ENCODE results near the gene UBE2O.

DNA sequence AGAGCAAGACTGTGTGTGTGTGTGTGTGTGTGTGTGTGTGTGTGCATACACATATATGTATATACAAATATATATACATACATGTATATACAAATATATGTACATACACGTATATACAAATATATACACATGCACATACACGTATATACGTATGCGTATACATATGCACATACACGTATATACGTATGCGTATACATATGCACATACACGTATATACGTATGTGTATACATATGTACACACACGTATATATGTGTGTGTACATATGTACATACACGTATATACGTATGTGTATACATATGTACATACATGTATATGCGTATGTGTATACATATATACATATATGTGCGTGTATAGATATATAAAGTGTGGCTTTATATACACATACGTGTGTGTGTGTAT lies 37.2 kb downstream of the UBE2O start:
- TF ChIP-seq, protein P1, sequence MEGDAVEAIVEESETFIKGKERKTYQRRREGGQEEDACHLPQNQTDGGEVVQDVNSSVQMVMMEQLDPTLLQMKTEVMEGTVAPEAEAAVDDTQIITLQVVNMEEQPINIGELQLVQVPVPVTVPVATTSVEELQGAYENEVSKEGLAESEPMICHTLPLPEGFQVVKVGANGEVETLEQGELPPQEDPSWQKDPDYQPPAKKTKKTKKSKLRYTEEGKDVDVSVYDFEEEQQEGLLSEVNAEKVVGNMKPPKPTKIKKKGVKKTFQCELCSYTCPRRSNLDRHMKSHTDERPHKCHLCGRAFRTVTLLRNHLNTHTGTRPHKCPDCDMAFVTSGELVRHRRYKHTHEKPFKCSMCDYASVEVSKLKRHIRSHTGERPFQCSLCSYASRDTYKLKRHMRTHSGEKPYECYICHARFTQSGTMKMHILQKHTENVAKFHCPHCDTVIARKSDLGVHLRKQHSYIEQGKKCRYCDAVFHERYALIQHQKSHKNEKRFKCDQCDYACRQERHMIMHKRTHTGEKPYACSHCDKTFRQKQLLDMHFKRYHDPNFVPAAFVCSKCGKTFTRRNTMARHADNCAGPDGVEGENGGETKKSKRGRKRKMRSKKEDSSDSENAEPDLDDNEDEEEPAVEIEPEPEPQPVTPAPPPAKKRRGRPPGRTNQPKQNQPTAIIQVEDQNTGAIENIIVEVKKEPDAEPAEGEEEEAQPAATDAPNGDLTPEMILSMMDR (IDR thresholded peaks at IDR 0.05 in 4 of 5, conservative IDR thresholded peaks at IDR 0.05 in 1 of 5): no peak
- no peak for TF ChIP-seq POLR2A (IDR thresholded peaks at IDR 0.05)

Measured in gastrocnemius medialis (tissue), 4 donors.